ENCODE measurements around the gene PSPH. TPM values are rescaled to one million over a fixed set of nuclear protein-coding genes. Genes with fewer than 3 reads are reported as not detected.
"Not testable (repeated sequence)": the region's sequence is repeated elsewhere in the genome, so short reads cannot be mapped to it uniquely, and the experiment has no call there.

PSPH gene
- total RNA-seq, 1 donor from 2014 or later: 29.8 TPM

GRCh38 chr7:56063500-56063881, 12.2 kb upstream of the PSPH start:
- no peak for DNase-seq (ENCODE audit: low read depth in 2 of 2)

DNA sequence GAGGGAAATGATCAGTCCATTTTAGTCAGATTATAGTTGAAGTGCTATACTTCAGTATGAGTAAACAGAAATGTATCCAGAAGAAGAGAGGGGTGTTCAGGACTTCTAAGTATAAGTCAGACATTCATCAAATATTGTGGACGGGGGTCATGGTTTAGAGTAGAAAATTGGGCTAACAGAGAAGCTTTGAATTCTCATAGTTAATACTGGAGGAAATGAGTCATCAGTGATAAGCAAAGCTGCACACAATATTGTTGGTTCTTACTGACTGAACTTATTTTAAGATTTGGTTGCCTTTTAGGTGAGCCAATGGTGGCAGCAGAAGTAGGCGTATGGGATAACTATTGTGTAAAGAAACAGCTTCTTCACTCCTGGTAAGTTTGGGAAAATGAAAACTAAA, 11.1 kb upstream of the PSPH start:
- DNase-seq (ENCODE audit: low read depth in 2 of 2): peak; percentile 40 to 71

DNA sequence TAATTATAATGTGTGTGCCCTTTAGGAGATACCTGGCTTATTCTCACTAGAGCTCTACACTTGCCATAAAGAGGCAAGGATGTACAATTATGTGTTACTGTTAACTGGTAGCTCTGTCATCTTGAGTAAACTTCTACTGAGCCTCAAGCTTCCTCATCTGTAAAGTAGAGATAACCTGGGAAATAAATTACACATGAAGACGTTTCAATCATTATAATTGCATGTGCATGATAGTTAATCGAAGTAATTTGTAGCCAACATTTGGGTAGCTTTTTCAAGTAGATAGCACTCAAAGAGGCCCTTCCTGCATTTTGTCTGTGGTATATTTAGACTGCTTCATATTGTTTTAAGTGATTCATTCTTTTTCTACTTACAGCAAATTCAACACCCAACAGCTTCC, 2.7 kb upstream of the PSPH start:
- no peak for DNase-seq (ENCODE audit: low read depth in 2 of 2)

DNA sequence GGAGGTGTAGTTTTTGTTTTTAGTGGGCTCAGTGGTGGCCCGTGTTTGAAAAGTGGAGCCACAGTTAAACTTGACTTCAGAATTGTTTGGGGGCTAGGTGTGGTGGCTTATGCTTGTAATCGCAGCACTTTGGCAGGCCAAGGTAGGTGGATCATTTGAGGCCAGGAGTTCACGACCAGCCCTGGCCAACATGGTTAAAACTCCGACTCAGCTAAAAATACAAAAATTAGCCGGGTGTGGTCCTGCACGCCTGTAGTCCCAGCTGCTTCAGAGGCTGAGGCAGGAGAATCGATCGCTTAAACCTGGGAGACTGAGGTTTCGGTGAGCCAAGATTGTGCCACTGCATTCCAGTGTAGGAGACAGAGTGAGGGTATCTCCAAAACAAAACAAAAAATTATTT, 2.1 kb upstream of the PSPH start:
- no peak for DNase-seq (ENCODE audit: low read depth in 2 of 2)

DNA sequence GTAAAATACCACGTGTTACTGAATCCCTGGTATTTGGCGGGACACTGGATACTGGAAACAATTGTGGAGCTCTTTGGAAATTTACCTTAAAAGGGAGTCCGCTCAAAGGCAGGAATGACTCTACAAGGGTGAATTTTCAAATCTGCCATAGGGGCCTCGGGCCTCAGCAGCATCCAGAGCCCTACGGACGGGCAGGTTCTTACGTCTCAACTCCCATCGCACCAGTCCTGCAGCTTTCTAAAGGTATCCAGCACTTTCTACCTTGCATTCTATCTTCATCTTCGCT, 248 bp downstream of the PSPH start:
- no peak for DNase-seq (ENCODE audit: low read depth in 2 of 2)

DNA sequence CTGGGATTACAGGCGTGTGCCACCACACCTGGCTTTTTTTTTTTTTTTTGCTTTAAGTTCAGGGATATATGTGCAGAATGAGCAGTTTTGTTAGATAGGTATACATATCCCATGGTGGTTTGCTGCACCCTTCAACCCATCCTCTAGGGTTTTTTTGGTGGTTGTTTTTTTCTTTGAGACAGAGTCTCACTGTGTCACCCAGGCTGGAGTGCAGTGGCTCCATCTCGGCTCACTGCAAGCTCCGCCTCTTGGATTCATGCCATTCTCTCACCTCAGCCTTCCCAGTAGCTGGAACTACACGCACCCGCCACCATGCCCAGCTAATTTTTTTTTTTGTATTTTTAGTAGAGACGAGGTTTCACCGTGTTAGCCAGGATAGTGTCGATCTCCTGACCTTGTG, 2.5 kb downstream of the PSPH start:
- peak in 1 of 2 donors; percentile 26 for DNase-seq (ENCODE audit: low read depth in 2 of 2)

DNA sequence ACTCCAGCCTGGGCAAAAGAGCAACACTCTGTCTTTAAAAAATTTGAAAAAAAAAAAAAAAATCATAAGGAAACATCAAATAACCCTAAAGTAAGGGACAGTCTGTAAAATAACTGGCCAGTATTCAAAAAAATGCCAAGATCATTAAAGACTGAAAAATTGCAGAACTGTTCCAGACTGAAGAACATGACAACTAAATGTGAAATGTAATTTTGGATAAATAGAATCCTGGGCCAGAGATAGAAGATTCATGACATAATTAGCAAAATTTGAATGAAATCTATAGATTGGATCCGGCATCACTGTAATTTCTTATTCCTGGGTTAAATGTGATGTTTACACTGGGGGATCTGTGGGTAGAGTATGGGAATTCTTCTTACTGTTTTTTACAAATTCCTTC, 3.0 kb downstream of the PSPH start:
- DNase-seq (ENCODE audit: low read depth in 2 of 2): no peak

DNA sequence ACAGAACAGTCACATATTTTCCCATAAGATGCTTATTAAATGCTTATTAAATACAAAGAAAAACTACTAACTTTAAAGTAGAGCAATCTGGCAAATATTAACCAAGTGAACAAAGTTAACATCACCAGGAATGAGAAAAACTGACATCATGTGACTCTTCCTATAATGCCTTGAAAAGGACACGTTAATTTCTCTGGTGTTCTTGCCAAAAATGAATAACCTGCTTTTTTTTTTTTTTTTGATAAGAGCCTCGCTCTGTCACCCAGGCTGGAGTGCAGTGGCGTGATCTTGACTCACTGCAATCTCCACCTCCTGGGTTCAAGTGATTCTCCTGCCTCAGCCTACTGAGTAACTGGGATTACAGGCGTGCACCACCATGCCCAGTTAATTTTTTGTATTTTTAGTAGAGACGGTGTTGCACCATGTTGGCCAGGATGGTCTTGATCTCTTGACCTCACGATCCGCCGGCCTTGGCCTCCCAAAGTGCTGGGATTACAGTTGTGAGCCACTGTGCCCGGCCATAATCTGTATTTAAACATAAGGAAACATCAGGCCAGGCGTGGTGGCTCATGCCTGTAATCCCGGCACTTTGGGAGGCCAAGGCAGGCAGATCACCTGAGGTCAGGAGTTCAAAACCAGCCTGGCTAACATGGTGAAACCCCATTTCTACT, 3.7 kb downstream of the PSPH start:
- DNase-seq (ENCODE audit: low read depth in 2 of 2): not testable (repeated sequence)

- peak in 1 of 2 donors; percentile 85 for DNase-seq (ENCODE audit: low read depth in 2 of 2)
Measured at GRCh38 chr7:56046721-56047445, 4.4 kb downstream of the PSPH start.

- DNase-seq (ENCODE audit: low read depth in 2 of 2): not testable (repeated sequence)
Measured at GRCh38 chr7:56045758-56046157, 5.5 kb downstream of the PSPH start.

DNA sequence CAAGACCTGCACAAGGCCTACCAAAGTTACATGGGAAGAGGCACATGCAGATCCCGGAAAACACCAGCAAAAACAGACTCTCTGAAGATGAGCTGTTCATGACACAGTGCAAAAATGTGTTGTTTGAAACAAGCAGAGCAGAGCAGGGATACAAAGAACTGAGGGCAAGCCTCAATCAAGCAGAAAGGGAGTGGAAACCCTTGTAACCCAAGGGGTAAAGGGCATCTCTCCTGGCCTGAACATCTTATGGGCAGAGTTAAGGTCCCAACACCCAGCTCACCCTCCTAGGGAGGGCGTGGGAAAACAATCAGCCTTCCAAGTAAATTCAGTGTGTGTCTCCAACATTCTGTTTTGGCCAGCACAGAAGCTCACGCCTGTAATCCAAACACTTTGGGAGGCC, 10.5 kb downstream of the PSPH start:
- DNase-seq (ENCODE audit: low read depth in 2 of 2): no peak

GRCh38 chr7:56033671-56034432, 17.4 kb downstream of the PSPH start:
- DNase-seq (ENCODE audit: low read depth in 2 of 2): peak; percentile 54 to 59

DNA sequence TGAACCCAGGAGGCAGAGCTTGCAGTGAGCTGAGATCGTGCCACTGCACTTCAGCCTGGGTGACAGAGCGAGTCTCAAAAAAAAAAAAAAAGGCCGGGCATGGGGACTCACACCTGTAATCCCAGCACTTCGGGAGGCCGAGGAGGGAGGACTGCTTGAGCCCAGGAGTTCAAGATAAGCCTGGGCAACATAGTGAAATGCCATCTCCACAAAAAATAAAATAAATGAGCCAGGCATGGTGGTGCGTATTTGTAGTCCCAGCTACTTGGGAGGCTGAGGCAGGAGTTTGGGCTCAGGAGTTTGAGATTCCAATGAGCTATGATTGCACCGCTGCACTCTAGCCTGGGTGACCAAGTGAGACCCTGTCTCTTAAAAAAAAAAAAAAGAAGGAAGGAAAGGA, 18.7 kb downstream of the PSPH start:
- not testable (repeated sequence) for DNase-seq (ENCODE audit: low read depth in 2 of 2)

- not testable (repeated sequence) for DNase-seq (ENCODE audit: low read depth in 2 of 2)
Measured at GRCh38 chr7:56031556-56031955, 19.7 kb downstream of the PSPH start.

- no peak for DNase-seq (ENCODE audit: low read depth in 2 of 2)
Measured at GRCh38 chr7:56030340-56030739, 20.9 kb downstream of the PSPH start.

DNA sequence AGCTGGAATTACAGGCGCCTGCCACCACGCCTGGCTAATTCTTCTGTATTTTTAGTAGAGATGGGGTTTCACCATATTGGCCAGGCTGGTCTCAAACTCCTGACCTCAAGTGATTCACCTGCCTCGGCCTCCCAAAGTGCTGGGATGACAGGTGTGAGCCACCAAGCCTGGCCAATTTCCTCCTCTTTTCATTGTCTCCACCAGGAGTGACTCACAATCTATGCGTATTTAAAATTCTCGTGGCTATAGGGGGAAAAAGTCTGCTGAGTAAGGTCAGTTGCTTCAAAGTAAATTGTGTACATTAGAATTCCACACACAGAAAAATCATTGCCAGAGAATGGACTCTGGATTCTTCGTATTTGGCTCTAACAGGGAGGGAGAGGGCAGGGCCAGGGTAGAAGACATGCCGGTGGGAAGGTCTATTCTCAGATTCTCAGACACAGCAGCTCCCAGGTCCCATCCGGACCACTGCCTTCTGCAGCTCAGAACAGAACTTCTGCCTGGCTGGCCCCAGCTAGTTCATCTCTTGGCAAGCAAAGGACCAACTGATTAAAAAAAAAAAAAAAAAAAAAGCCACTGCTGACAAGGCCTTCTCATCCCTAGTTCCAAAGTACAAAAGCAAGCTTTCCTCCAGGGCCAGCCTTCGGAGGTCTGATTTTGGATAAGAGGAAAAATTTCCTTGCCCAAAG, 22.2 kb downstream of the PSPH start:
- no peak for DNase-seq (ENCODE audit: low read depth in 2 of 2)

DNA sequence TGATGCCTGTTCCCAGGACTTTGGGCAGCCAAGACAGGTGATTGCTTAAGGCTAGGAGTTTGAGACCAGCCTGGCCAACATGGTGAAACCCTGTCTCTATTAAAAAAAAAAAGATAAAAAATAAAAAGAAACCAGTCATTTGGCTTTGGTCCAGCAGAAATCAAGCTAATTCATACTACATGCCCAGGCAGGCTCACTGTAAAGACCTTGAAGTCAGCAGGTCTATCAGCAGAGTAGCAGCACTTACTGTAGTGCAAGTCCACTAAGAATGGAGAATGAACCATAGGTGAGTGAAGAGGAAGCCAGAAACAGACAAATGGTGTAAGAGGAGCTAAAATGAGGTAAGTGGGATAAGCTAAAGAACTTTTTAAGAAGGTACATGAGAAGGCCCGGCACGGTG, 24.7 kb downstream of the PSPH start:
- no peak for DNase-seq (ENCODE audit: low read depth in 2 of 2)

GRCh38 chr7:56023500-56023899, 27.7 kb downstream of the PSPH start:
- DNase-seq (ENCODE audit: low read depth in 2 of 2): no peak

DNA sequence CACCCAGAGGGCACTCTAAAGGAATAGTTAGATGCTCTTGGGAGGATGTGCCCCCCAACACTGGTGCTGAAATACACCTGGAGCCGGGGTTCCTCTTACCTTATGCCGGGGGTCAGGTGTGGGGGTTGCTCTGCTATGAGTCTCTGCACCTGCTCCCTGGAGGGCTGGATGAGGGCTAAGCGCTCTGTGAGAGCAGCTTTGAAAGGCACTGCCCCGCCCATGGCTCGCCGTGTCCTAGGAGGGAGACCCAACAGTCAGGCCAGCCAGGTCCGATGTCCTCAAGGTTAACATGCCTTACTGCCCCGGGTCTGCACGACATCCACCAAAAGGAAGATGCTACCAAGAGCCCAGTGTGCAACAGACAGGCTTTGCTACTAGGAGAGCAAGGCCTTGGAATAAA, 31.7 kb downstream of the PSPH start:
- DNase-seq (ENCODE audit: low read depth in 2 of 2): no peak

- DNase-seq (ENCODE audit: low read depth in 2 of 2): not testable (repeated sequence)
Measured at GRCh38 chr7:56017015-56017414, 34.2 kb downstream of the PSPH start.

GRCh38 chr7:56009695-56010094, 41.5 kb downstream of the PSPH start:
- no peak for DNase-seq (ENCODE audit: low read depth in 2 of 2)

DNA sequence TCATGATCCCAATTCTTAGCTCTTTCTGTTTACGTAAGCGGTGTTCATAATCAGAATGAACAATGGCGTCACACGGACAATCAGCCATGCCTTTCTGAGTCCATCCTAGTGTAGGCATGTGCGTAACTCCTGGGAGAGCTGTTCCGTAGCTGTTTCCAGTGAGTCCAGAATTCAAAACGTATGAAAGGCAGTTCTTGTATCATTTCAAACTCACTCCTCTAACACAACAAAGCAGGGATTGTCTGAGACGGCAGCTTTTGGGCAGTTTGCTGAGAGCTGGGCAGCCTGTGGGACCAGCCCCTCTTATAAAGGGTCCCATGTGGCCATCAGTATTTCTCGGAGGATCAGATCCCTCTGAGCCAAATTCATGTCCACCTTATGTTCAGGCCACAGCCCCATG, 43.4 kb downstream of the PSPH start:
- DNase-seq (ENCODE audit: low read depth in 2 of 2): no peak
